AG04449 (cell line): ENCODE results near the gene FOSB.

Experiments
- CTCF ChIA-PET: fragments of 350-600 bp; formaldehyde crosslinking; extraction: SDS; loops from one replicate; lab custom pipeline; 2021; ENCODE audit warnings: antibody characterized with exemption; lab: Yijun Ruan, JAX
- POLR2A ChIA-PET: fragments of 400-600, 350-600 bp; formaldehyde crosslinking; extraction: SDS; loops from one replicate; lab custom pipeline; 2020; ENCODE audit warnings: antibody characterized with exemption, inconsistent platforms; lab: Yijun Ruan, JAX
- DNase-seq: peaks from one replicate; pipeline ENCODE4 v3.0.0-alpha.2; 2010; ENCODE audit warnings: low read depth, low spot score
- H3K4me3 ChIP-seq: 2 replicates; pipeline ENCODE4 v1.5.1; 2011; ENCODE audit warnings: low read depth, mild to moderate bottlenecking, control low read depth, low read length
- CTCF ChIP-seq: IDR thresholded peaks from one replicate; pipeline ENCODE4 v1.5.1; 2011; ENCODE audit warnings: mild to moderate bottlenecking, moderate library complexity, low read length, control low read depth, inconsistent platforms; ENCODE audit not compliant: insufficient read depth; ENCODE audit errors: missing control alignments

FOSB gene

GRCh38 chr19:45473682-45474605 lies 6.1 kb downstream of the FOSB start:
- 0 out of 2 replicates have a peak overlapping the region, but pooled peaks have one; percentile 8 for H3K4me3 ChIP-seq
- CTCF ChIA-PET: interaction anchor here (3.0 to 19.3 kb wide), 4 partner anchors 12 to 72 kb away, joined by 9 to 773 read pairs (median 123); partner anchors contain the start of gene ERCC1
- POLR2A ChIA-PET: no interaction called here
- no peak for DNase-seq
- TF ChIP-seq CTCF: no peak

GRCh38 chr19:45474606-45475521 lies 7.1 kb downstream of the FOSB start:
- TF ChIP-seq CTCF: no peak
- CTCF ChIA-PET: interaction anchor here (1.0 to 19.3 kb wide), 6 partner anchors 8 to 73 kb away, joined by 3 to 773 read pairs (median 29); partner anchors contain the start of genes ERCC1 and FOSB
- DNase-seq: no peak
- POLR2A ChIA-PET: no interaction called here
- H3K4me3 ChIP-seq: no peak overlapping the region

- ChIA-PET CTCF (interaction anchor here (1.0 to 19.3 kb wide), 5 partner anchors 8 to 73 kb away, joined by 3 to 773 read pairs (median 49); partner anchors contain the start of genes ERCC1 and FOSB), POLR2A (interaction anchor here (0.6 to 1.3 kb wide), 2 partner anchors 7 to 36 kb away, joined by 3 to 4 read pairs; partner anchors contain the start of gene FOSB)
- H3K4me3 ChIP-seq: no peak overlapping the region
- no peak for DNase-seq
- TF ChIP-seq CTCF: no peak
Observed at GRCh38 chr19:45475537-45476291, 7.9 kb downstream of the FOSB start.

- no peak overlapping the region for H3K4me3 ChIP-seq
- POLR2A ChIA-PET: interaction anchor here (0.6 to 1.3 kb wide), 2 partner anchors 8 to 37 kb away, joined by 3 to 4 read pairs; partner anchors contain the start of gene FOSB
- CTCF ChIA-PET: interaction anchor here (0.9 to 19.3 kb wide), 8 partner anchors 7 to 74 kb away, joined by 3 to 773 read pairs (median 47); partner anchors contain the start of genes ERCC1, FOSB, PPM1N and RTN2
- TF ChIP-seq CTCF: no peak
- no peak for DNase-seq
Observed at GRCh38 chr19:45476304-45476703, 8.5 kb downstream of the FOSB start.

GRCh38 chr19:45477186-45477585 lies 9.4 kb downstream of the FOSB start:
- TF ChIP-seq CTCF: no peak
- DNase-seq: no peak
- CTCF ChIA-PET: interaction anchor here (0.6 to 19.3 kb wide), 8 partner anchors 8 to 75 kb away, joined by 3 to 773 read pairs (median 47); partner anchors contain the start of genes ERCC1, FOSB, PPM1N and RTN2
- no peak overlapping the region for H3K4me3 ChIP-seq
- POLR2A ChIA-PET: interaction anchor here (1.3 kb wide), 1 partner anchor 9 kb away, joined by 3 read pairs; the partner anchor contains the start of gene FOSB
